HG03060 (cell line): ENCODE results near the gene RUNDC1.

Experiments used
- ATAC-seq: cut with Tn5 transposase; IDR thresholded peaks from one replicate; pipeline ENCODE4 v1.9.1; 2021; ENCODE audit warnings: low read depth, moderate number of reproducible peaks; ENCODE audit not compliant: unreplicated experiment

RUNDC1 gene

GRCh38 chr17:43033948-43034881 lies 53.9 kb downstream of the RUNDC1 start:
- no peak for ATAC-seq

- no peak for ATAC-seq
Measured at GRCh38 chr17:43034894-43035293, 54.5 kb downstream of the RUNDC1 start.

GRCh38 chr17:43039646-43040045 lies 59.3 kb downstream of the RUNDC1 start:
- ATAC-seq: no peak

- ATAC-seq: no peak
Measured at GRCh38 chr17:43040655-43041054, 60.3 kb downstream of the RUNDC1 start.

- ATAC-seq: no peak
Measured at GRCh38 chr17:43042025-43042628, 61.8 kb downstream of the RUNDC1 start.
